Stromal cell of bone marrow (primary cell): ENCODE measurements around the gene PDZD2.
"Not testable (repeated sequence)": the region's sequence is repeated elsewhere in the genome, so short reads cannot be mapped to it uniquely, and the experiment has no call there.

Source experiments
- DNase-seq: peaks from one replicate; pipeline ENCODE4 v3.0.0-alpha.2; 2012; ENCODE audit warnings: low read depth

The PDZD2 gene

GRCh38 chr5:31733371-31733770 is 94.4 kb downstream of the PDZD2 start:
- no peak for DNase-seq

- no peak for DNase-seq
Observed at GRCh38 chr5:31736127-31736526, 97.2 kb downstream of the PDZD2 start.

- DNase-seq: no peak
Observed at GRCh38 chr5:31738199-31738598, 99.3 kb downstream of the PDZD2 start.

- DNase-seq: no peak
Observed at GRCh38 chr5:31741496-31741895, 102.6 kb downstream of the PDZD2 start.

- DNase-seq: no peak
Observed at GRCh38 chr5:31743678-31744077, 104.7 kb downstream of the PDZD2 start.

GRCh38 chr5:31748458-31749172 is 109.7 kb downstream of the PDZD2 start:
- no peak for DNase-seq

- DNase-seq: no peak
Observed at GRCh38 chr5:31750215-31750614, 111.3 kb downstream of the PDZD2 start.

- DNase-seq: no peak
Observed at GRCh38 chr5:31751610-31752009, 112.7 kb downstream of the PDZD2 start.

- DNase-seq: no peak
Observed at GRCh38 chr5:31753700-31754357, 114.9 kb downstream of the PDZD2 start.

GRCh38 chr5:31754358-31754704 is 115.4 kb downstream of the PDZD2 start:
- no peak for DNase-seq

- DNase-seq: no peak
Observed at GRCh38 chr5:31754741-31755675, 116.1 kb downstream of the PDZD2 start.

- DNase-seq: no peak
Observed at GRCh38 chr5:31755676-31756230, 116.8 kb downstream of the PDZD2 start.

- DNase-seq: no peak
Observed at GRCh38 chr5:31757806-31758205, 118.9 kb downstream of the PDZD2 start.

GRCh38 chr5:31758803-31759425 is 120.0 kb downstream of the PDZD2 start:
- DNase-seq: no peak

GRCh38 chr5:31759925-31760324 is 121.0 kb downstream of the PDZD2 start:
- no peak for DNase-seq

GRCh38 chr5:31761877-31762276 is 122.9 kb downstream of the PDZD2 start:
- no peak for DNase-seq

- DNase-seq: no peak
Observed at GRCh38 chr5:31763424-31763823, 124.5 kb downstream of the PDZD2 start.

GRCh38 chr5:31764687-31765086 is 125.8 kb downstream of the PDZD2 start:
- not testable (repeated sequence) for DNase-seq

- DNase-seq: no peak
Observed at GRCh38 chr5:31767335-31768031, 128.6 kb downstream of the PDZD2 start.

- DNase-seq: no peak
Observed at GRCh38 chr5:31768046-31768445, 129.1 kb downstream of the PDZD2 start.

- DNase-seq: no peak
Observed at GRCh38 chr5:31768784-31769183, 129.9 kb downstream of the PDZD2 start.
